A673 (cell line): ENCODE measurements around the gene RNU1-4. TPM values are rescaled to one million over a fixed set of nuclear protein-coding genes. Genes with fewer than 3 reads are reported as not detected.
"Not testable (repeated sequence)": the region's sequence is repeated elsewhere in the genome, so short reads cannot be mapped to it uniquely, and the experiment has no call there.

Source experiments
- BruUV-seq: library from RNA; stranded (reverse); fragments of 400-500 nt; replicated peaks from 2 replicates; lab custom pipeline; 2021; lab: Mats Ljungman, UMichigan
- CTCF ChIA-PET: fragments of 300-600 bp; sonication (Branson Sonifier 250); formaldehyde crosslinking; loops from one replicate; lab custom pipeline; 2022; ENCODE audit warnings: antibody characterized with exemption; lab: Charles Lee
- POLR2A ChIA-PET: fragments of 300-600 bp; sonication (Branson Sonifier 250); formaldehyde crosslinking; loops from one replicate; lab custom pipeline; 2022; ENCODE audit warnings: antibody characterized with exemption; ENCODE audit not compliant: low non-redundant PET; lab: Charles Lee
- DNase-seq: peaks from one replicate; pipeline ENCODE4 v3.0.0-alpha.2; 2015; ENCODE audit warnings: low spot score
- H3K27ac ChIP-seq: fragments of 200-600 bp; sonication (generic); 2 replicates; pipeline ENCODE4 v1.5.1; 2016; ENCODE audit warnings: mixed run types, low read depth, mild to moderate bottlenecking, mixed read lengths, antibody characterized with exemption, low read length; ENCODE audit not compliant: poor library complexity, severe bottlenecking
- H3K27me3 ChIP-seq: fragments of 200-600 bp; sonication (generic); replicated peaks from 2 replicates; pipeline ENCODE4 v1.6.1; 2017; ENCODE audit warnings: mixed run types, low read depth, mild to moderate bottlenecking, mixed read lengths, antibody characterized with exemption, low read length; ENCODE audit not compliant: insufficient read depth, poor library complexity
- H3K36me3 ChIP-seq: fragments of 200-600 bp; sonication (generic); 2 replicates; pipeline ENCODE4 v1.6.1; 2016; ENCODE audit warnings: mixed run types, mild to moderate bottlenecking, mixed read lengths, antibody characterized with exemption, low read length; ENCODE audit not compliant: insufficient read depth, poor library complexity, severe bottlenecking
- H3K4me1 ChIP-seq: fragments of 200-600 bp; sonication (generic); 2 replicates; pipeline ENCODE4 v1.6.1; 2017; ENCODE audit warnings: mixed run types, mild to moderate bottlenecking, mixed read lengths, antibody characterized with exemption, low read length; ENCODE audit not compliant: insufficient read depth, poor library complexity, severe bottlenecking
- H3K4me3 ChIP-seq: fragments of 200-600 bp; sonication (generic); 2 replicates; pipeline ENCODE4 v1.5.1; 2016; ENCODE audit warnings: low read depth, mixed run types, mild to moderate bottlenecking, mixed read lengths, low read length; ENCODE audit not compliant: poor library complexity, severe bottlenecking
- H3K9me3 ChIP-seq: fragments of 200-600 bp; sonication (generic); 2 replicates; pipeline ENCODE4 v1.6.1; 2016; ENCODE audit warnings: mixed run types, low read depth, mild to moderate bottlenecking, mixed read lengths, antibody characterized with exemption, low read length; ENCODE audit not compliant: poor library complexity, severe bottlenecking
- intact Hi-C: fragments of 100-400 bp; cut with micrococcal nuclease; formaldehyde crosslinking; loops from one replicate; pipeline ENCODE4 v1.10.0; 2022; ENCODE audit not compliant: unreplicated experiment
- total RNA-seq: library from RNA; stranded (reverse); gene quantifications from 2 replicates; pipeline ENCODE4 v1.2.3, GENCODE V29; 2021

Gene RNU1-4
- total RNA-seq, 1 experiment from 2014 or later = 1,866 TPM

DNA sequence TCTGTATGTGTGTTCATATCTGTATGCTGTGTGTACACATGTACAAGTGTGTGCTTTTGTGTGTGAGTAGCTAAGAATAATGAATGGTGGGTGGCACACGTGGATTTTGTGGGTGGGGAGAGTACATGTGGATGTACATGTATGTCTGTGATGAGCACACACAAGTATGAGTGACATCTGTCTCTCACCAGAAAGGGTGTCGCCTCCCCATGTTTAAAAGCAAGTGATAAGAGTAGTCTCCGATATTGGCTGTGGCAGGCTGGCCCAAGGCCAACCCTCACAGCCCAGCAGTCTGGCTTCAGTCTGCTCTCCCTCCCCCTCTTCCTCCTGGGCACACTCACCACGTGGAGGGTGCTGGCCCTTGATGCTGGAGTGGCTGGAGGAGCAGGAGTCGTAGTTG lies 36.7 kb upstream of the RNU1-4 start:
- H3K27me3 ChIP-seq, H3K9me3 ChIP-seq, intact Hi-C loops, DNase-seq, CTCF ChIA-PET, H3K4me1 ChIP-seq, POLR2A ChIA-PET, BruUV-seq, H3K4me3 ChIP-seq, H3K27ac ChIP-seq, H3K36me3 ChIP-seq: not testable (repeated sequence)

DNA sequence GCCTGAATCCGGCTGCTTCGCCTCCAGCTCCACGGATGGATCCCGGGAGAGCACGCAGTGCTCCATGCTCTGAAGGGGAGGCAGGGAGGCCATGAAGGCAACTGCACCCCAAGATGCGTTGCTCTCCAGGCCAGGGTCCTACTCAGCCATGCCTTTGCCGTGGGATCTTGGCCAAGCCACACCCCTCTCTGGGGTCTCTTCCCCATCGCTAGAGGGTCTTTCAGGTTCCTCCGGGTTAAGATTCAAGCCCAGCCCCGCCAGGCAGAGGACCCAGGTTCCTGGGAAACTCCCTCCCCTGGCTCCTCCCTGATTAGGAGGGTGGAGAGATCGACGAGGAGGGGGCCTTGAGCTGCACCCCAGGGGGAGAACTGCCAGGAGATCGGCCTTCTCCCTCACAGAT lies 36.2 kb upstream of the RNU1-4 start:
- H3K36me3 ChIP-seq, H3K4me1 ChIP-seq, DNase-seq, POLR2A ChIA-PET, intact Hi-C loops, H3K4me3 ChIP-seq, BruUV-seq, H3K27me3 ChIP-seq, H3K9me3 ChIP-seq, CTCF ChIA-PET, H3K27ac ChIP-seq: not testable (repeated sequence)

DNA sequence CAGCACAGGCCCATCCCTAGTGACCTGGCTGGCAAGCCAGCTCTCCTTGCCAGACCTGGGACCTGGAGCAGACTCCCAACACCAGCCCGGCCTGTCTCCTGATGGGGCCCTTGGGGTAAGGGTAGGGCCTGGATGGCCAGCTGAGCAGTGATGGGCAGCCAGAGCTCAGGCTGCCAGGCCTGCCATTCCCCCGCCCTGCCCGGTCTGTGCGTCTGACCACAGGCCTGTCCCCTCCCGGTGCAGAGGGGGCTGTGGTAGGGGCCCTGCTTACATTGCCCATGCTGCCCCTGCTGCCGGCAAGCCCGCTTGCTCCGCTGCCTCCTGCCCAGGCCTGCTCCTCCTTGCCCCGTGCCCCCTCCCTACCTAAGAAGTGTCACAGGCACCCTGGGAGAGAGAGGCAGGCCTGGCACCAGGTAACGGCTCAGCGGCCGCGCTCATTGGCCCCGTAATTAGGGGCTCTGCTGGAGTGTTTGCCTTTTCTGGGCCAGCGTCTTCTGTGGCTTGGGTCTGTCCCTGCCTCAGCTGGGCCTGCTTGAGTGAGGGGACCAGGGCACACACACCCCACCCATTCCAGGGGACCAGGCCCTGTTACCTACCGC lies 35.7 kb upstream of the RNU1-4 start:
- H3K4me3 ChIP-seq, CTCF ChIA-PET, intact Hi-C loops, BruUV-seq, H3K27me3 ChIP-seq, H3K9me3 ChIP-seq, H3K36me3 ChIP-seq, DNase-seq, H3K27ac ChIP-seq, POLR2A ChIA-PET, H3K4me1 ChIP-seq: not testable (repeated sequence)

DNA sequence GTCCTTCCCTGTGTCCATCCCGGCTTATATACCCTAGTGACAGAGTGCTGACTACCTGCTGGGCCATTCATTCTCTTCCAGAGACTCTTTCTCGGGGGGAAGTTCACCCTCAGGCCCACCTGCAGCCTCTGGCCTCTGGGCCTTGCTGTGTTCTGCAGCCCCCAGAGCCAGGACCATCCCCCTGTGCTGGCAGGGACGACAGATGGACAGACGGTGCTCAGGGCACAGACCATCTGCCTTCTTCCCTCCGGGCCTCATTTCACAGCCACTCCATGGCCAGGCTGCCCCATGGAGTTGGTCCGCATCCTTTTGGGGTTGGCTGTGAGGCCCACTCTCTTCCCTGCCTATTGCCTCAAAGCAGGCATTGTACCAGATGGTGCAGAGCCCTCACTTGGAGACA lies 34.0 kb upstream of the RNU1-4 start:
- H3K36me3 ChIP-seq, intact Hi-C loops, DNase-seq, H3K4me3 ChIP-seq, H3K27ac ChIP-seq, BruUV-seq, H3K27me3 ChIP-seq, H3K9me3 ChIP-seq, POLR2A ChIA-PET, H3K4me1 ChIP-seq: not testable (repeated sequence)
- CTCF ChIA-PET = interaction anchor here (1.1 kb wide), 1 partner anchor 9 kb away, joined by 3 read pairs; no protein-coding TSS in a partner anchor

DNA sequence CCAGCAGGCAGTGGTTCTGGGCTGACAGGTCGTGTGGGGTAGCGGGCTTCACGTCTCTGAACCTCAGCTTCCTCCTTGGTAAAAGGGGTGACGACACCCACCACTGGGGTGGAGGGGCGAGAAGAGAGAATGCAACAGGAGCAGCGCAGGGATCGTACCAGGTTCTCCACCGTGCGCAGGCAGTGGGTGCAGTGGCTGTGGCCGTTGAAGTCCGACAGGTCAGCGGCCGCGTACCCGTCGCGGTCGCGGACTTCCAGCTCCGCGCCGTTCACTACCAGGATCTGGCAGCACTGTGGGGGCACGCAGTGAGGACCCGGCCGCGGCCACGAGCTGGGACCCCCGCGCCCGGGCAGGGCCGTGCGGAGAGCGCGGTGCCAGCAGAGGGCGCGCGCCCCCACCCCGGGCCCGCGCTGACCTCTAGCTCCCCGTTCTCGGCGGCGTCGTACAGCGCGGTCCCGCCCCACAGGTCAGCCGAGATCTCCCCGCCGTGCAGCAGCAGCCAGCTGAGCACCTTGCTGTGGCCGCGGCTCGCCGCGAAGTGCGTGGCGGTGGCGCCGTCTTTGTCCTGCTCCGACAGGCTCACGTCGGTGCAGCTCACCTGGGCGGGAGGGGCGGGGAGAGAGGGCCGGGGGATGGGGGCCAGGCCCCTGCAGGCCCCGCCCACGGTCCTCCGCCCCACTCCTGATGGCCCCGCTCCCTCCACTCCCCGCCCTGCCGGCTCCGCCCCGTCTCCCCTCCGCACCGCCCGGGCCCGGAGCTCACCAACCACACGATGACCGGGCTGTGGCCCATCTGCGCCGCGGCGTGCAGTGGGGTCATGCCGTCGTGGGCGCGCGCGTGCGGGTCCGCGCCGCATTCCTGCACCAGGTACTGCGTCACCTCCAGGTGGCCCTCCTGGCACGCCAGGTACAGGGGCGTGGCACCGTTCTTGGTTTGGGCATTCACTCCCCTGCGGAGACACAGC lies 32.9 kb upstream of the RNU1-4 start:
- H3K4me3 ChIP-seq, H3K27me3 ChIP-seq, H3K4me1 ChIP-seq, H3K36me3 ChIP-seq, H3K27ac ChIP-seq, intact Hi-C loops, BruUV-seq, DNase-seq, H3K9me3 ChIP-seq, POLR2A ChIA-PET: not testable (repeated sequence)
- CTCF ChIA-PET = interaction anchor here (0.6 to 1.0 kb wide), 2 partner anchors 9 to 10 kb away, joined by 4 to 5 read pairs; no protein-coding TSS in a partner anchor

DNA sequence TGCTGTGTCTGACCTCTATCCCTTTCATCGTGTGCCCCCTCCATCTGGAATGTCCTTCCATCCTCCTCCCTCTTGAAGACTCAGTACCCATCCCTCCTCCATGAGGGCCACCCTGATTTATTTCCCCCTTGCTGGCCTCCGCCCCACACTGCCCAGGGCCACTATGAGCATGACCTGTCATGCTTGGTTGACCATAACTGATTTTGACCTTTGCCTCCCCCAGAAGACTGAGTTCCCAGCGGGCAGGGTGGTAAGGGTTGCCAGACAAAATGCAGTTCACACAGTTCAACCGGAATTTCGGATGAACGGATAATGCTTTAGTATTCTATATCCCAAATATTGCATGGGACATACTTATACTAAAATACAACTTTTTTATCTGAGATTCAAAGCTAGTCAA lies 31.6 kb upstream of the RNU1-4 start:
- H3K27ac ChIP-seq, BruUV-seq, H3K4me1 ChIP-seq, H3K27me3 ChIP-seq, H3K9me3 ChIP-seq, POLR2A ChIA-PET, H3K4me3 ChIP-seq, H3K36me3 ChIP-seq, intact Hi-C loops, DNase-seq: not testable (repeated sequence)
- CTCF ChIA-PET = interaction anchor here (0.6 kb wide), 2 partner anchors 97 to 519 kb away, joined by 5 to 7 read pairs; no protein-coding TSS in a partner anchor

DNA sequence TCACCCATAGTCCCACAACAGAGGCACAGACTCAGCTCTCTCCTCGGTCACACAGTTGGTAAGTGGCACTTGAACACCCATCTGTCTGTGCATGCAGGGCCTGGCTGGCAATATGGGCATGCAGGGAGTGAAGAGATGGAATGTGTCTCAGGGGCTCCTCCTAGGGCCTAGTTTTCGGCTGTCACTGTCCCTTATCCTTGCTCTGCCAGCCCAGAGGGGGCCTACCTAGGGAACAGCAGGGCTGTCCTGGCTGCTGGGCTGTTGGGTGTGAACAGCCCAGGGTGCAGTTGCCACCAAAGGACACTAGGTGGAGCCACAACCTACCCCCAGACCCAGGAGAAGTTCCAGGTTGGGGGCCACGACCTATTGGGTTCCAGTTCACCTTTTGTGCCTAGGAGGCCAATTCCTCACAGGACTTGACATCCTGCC lies 30.6 kb upstream of the RNU1-4 start:
- intact Hi-C loops, POLR2A ChIA-PET, H3K27ac ChIP-seq, H3K4me1 ChIP-seq, H3K9me3 ChIP-seq, H3K36me3 ChIP-seq, BruUV-seq, DNase-seq, H3K27me3 ChIP-seq, H3K4me3 ChIP-seq: not testable (repeated sequence)
- CTCF ChIA-PET = interaction anchor here (0.6 kb wide), 1 partner anchor 81 kb away, joined by 3 read pairs; no protein-coding TSS in a partner anchor
